ENCODE measurements around the gene ZNF821.

The ZNF821 gene

GRCh38 chr16:71927787-71928186 lies 43.8 kb upstream of the ZNF821 start:
- no peak for DNase-seq (ENCODE audit: low read depth)
- no peak for TF ChIP-seq CTCF (IDR thresholded peaks at IDR 0.05; ENCODE audit: control insufficient read depth, extremely low read depth, insufficient read depth)
- no peak overlapping the region for H3K4me3 ChIP-seq (ENCODE audit: low read depth, low read length)

DNA sequence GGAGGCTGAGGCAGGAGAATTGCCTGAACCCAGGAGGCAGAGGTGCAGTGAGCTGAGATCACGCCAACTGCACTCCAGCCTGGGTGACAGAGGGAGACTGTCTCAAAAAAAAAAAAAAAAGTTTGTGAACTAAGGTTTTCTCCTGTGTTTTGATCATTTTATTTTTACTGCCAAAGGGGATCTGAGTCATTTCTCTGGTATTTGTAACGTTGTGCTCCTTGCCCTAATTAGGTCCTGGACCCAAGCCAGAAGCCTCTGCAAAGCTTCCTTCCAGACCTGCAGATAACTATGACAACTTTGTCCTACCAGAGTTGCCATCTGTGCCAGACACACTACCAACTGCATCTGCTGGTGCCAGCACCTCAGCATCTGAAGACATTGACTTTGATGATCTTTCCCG lies 43.4 kb upstream of the ZNF821 start:
- peak; percentile 26 for DNase-seq (ENCODE audit: low read depth)
- no peak for TF ChIP-seq CTCF (IDR thresholded peaks at IDR 0.05; ENCODE audit: control insufficient read depth, extremely low read depth, insufficient read depth)
- no peak overlapping the region for H3K4me3 ChIP-seq (ENCODE audit: low read depth, low read length)

DNA sequence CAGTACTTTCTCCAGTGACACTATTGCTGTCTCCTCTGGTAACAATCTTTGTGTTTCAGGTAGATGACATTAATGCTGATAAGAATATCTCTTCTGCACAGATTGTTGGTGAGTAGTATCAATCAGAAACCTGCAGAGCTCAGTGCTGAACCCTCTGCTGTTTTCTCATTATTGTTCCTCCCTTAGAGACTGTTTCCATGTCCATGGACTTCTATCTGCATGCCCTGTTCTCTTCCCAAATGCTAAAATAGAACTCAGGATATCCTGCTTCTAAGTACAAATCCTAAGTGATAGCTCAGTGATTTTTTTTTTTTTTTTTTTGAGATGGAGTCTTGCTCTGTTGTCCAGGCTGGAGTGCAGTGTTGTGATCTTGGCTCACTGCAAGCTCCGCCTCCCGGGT lies 40.7 kb upstream of the ZNF821 start:
- H3K4me3 ChIP-seq (ENCODE audit: low read depth, low read length) = no peak overlapping the region
- no peak for DNase-seq (ENCODE audit: low read depth)
- TF ChIP-seq CTCF (IDR thresholded peaks at IDR 0.05; ENCODE audit: control insufficient read depth, extremely low read depth, insufficient read depth) = no peak

DNA sequence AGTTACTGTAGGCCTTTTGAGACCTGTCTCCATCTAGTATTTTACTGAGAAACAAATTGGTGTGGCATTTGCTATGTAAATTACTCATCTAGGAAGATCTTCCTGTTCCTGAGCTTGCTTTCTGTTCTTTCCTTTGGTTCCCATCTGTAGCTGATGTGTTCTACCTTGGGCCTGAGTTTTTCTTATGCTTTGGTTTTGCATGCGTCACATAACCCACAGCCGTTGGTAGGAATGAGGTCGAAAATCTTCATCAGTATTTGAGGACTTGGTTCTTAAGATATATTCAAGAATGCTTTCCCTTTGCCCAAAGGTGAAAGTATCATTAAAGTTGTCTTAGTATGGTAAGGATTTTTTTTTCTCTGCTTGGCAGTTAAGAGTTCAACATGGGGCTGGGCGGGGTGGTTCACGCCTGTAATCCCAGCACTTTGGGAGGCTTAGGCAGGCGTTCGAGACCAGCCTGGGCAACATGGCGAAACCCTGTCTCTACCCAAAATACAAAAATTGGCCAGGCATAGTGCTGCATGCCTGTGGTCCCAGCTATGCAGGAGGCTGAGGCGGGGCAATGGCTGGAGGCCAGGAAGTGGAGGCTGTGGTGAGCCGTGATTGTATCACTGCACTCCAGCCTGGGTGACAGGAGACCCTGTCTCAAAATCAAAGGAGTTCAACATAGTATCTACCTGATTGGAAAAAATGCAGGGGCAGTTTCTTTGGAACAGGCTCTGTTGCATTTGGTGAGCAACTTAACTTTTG lies 40.1 kb upstream of the ZNF821 start:
- no peak for TF ChIP-seq CTCF (IDR thresholded peaks at IDR 0.05; ENCODE audit: control insufficient read depth, extremely low read depth, insufficient read depth)
- DNase-seq (ENCODE audit: low read depth) = no peak

DNA sequence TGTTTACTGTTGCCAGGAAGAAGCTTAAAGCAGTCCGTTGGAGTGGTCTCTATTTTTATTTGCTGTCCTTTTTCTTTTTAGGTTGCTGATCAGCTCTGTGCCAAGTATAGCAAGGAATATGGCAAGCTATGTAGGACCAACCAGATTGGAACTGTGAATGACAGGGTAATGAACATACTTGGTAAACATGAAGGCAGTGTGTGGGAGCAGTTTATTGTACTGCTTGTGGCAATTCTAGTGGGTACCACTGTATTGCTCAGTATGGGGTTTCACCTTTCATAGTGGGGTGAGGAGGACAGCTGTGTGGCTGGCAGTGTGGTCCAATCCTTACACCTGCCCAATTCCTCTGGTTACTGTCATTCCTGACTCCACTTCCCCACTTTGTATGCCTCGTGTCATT lies 36.7 kb upstream of the ZNF821 start:
- no peak for TF ChIP-seq CTCF (IDR thresholded peaks at IDR 0.05; ENCODE audit: control insufficient read depth, extremely low read depth, insufficient read depth)
- DNase-seq (ENCODE audit: low read depth) = no peak
- H3K4me3 ChIP-seq (ENCODE audit: low read depth, low read length) = no peak overlapping the region

More for the DNA sequence above, 40.1 kb upstream of the ZNF821 start:
- H3K4me3 ChIP-seq (ENCODE audit: low read depth, low read length) = no peak overlapping the region

DNA sequence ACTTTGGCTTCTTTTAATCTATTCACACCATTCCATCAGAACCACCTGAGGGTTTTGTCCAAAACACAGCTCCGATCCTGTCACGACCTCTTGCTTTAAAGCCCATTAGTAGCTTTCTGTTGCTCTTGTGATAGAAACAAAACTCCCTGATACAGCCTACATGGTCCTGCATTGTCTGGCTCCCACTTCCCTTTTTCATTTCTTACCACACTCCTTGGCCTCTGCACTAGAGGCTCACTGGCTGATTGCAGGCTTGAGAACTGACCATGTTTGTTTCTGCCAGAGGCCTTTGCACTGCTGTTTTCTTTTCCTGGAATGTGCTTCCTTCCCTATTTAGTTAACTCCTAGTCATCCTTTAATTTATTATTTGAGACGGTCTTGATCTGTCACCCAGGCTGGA lies 35.1 kb upstream of the ZNF821 start:
- DNase-seq (ENCODE audit: low read depth) = no peak
- TF ChIP-seq CTCF (IDR thresholded peaks at IDR 0.05; ENCODE audit: control insufficient read depth, extremely low read depth, insufficient read depth) = no peak
- no peak overlapping the region for H3K4me3 ChIP-seq (ENCODE audit: low read depth, low read length)

GRCh38 chr16:71917900-71918299 lies 33.9 kb upstream of the ZNF821 start:
- no peak for DNase-seq (ENCODE audit: low read depth)
- H3K4me3 ChIP-seq (ENCODE audit: low read depth, low read length) = no peak overlapping the region
- TF ChIP-seq CTCF (IDR thresholded peaks at IDR 0.05; ENCODE audit: control insufficient read depth, extremely low read depth, insufficient read depth) = no peak
